ENCODE results near the gene XRCC1. TPM values are rescaled to one million over a fixed set of nuclear protein-coding genes. Genes with fewer than 3 reads are reported as not detected.
"Not testable (repeated sequence)": the region's sequence is repeated elsewhere in the genome, so short reads cannot be mapped to it uniquely, and the experiment has no call there.

XRCC1 gene
- polyA plus RNA-seq, 1 donor from 2014 or later, result 18.6 TPM

GRCh38 chr19:43519436-43520088 is 55.8 kb downstream of the XRCC1 start (continued):
- peak; percentile 91 for TF ChIP-seq CTCF (IDR thresholded peaks at IDR 0.05; ENCODE audit: poor library complexity, severe bottlenecking)

- Histone ChIP-seq H3K9me2 (ENCODE audit: insufficient read depth, low read length) (no peaks in the 10 kb centered on the region), H3K27me3 (ENCODE audit: insufficient read depth, low read depth, low read length) (no peaks in the 10 kb centered on the region), H4K20me1 (ENCODE audit: insufficient read depth) (no peaks in the 10 kb centered on the region), H3K36me3 (ENCODE audit: insufficient read depth, low read length) (no peaks in the 10 kb centered on the region), H3K4me2 (ENCODE audit: low read length) (no peak overlapping the region), H3K4me3 (ENCODE audit: low read length) (no peak overlapping the region), H3K27ac (ENCODE audit: low read length) (no peak overlapping the region), H3F3A (ENCODE audit: insufficient read depth, low read length, poor library complexity, severe bottlenecking) (no peaks in the 10 kb centered on the region), H3K9me3 (ENCODE audit: low read length) (no peaks in the 10 kb centered on the region), H2AFZ (ENCODE audit: low read depth, low read length) (no peak overlapping the region), H3K79me2 (replicated peaks; ENCODE audit: insufficient read depth, low read length) (no peaks in the 10 kb centered on the region), H3K9ac (ENCODE audit: low read length) (no peak overlapping the region)
- TF ChIP-seq MXI1 (conservative IDR thresholded peaks at IDR 0.05; ENCODE audit: poor library complexity, severe bottlenecking) (no peak), TAF1 (IDR thresholded peaks at IDR 0.05; ENCODE audit: low read depth) (no peak), EZH2 (IDR thresholded peaks at IDR 0.05; ENCODE audit: borderline replicate concordance, insufficient read depth, low read length, poor library complexity, severe bottlenecking) (no peak), RAD21 (conservative IDR thresholded peaks at IDR 0.05) (no peak), EP300 (conservative IDR thresholded peaks at IDR 0.05; ENCODE audit: poor library complexity, severe bottlenecking) (no peak), REST (IDR thresholded peaks at IDR 0.05; ENCODE audit: borderline replicate concordance) (no peak), POLR2AphosphoS5 (IDR thresholded peaks at IDR 0.05) (no peak), CTCF (IDR thresholded peaks at IDR 0.05; ENCODE audit: poor library complexity, severe bottlenecking) (no peak)
Observed at GRCh38 chr19:43518051-43518450, 57.3 kb downstream of the XRCC1 start.

GRCh38 chr19:43512399-43512798 is 62.9 kb downstream of the XRCC1 start:
- not testable (repeated sequence) for H3K36me3 ChIP-seq (ENCODE audit: insufficient read depth, low read length); H3K9ac ChIP-seq (ENCODE audit: low read length); H3K27ac ChIP-seq (ENCODE audit: low read length); H3F3A ChIP-seq (ENCODE audit: insufficient read depth, low read length, poor library complexity, severe bottlenecking); H3K9me2 ChIP-seq (ENCODE audit: insufficient read depth, low read length); H4K20me1 ChIP-seq (ENCODE audit: insufficient read depth); H2AFZ ChIP-seq (ENCODE audit: low read depth, low read length); H3K27me3 ChIP-seq (ENCODE audit: insufficient read depth, low read depth, low read length); H3K4me2 ChIP-seq (ENCODE audit: low read length); H3K79me2 ChIP-seq (replicated peaks; ENCODE audit: insufficient read depth, low read length); H3K9me3 ChIP-seq (ENCODE audit: low read length); H3K4me3 ChIP-seq (ENCODE audit: low read length)

Measured in neural cell (in vitro differentiated cells).